Measurements from ENCODE around the gene CCL2. TPM values are rescaled to one million over a fixed set of nuclear protein-coding genes. Genes with fewer than 3 reads are reported as not detected.

Gene CCL2
- total RNA-seq, 1 experiment from 2014 or later = 86.8 TPM

DNA sequence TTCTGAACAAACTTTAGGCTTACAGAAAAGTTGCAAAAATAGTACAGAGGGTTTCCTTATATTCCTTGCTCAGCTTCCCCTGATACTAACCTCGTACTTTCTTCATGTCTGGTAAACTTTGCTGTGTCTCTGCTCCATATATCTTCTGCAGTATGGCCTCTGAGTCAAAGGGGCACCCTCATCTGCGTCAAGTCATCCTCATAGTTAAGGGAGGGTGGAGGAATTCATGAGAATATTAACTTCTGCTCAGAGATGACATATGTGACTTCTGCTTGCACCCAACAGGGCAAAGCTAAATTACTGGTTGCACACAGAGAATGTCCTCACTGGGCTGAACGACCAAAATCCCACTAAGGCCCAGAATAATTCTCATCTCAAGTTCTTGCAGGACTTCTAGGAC, 10.6 kb downstream of the CCL2 start:
- DNase-seq (ENCODE audit: low spot score) = no peak

DNA sequence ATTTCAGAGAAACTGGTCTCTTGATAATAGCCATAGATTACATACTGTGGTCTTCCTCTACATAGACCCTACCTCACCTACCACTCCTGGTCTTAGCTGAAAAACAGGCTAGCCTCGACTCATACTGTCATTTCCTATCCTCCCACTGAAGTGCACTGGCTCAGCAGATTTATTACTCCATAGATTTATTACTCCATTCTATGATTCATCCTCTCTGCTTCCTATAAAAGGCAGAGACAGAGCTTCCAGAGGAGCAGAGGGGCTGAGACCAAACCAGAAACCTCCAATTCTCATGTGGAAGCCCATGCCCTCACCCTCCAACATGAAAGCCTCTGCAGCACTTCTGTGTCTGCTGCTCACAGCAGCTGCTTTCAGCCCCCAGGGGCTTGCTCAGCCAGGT, 14.9 kb downstream of the CCL2 start, which contains the start of gene CCL7:
TSS of gene CCL7 (plus strand) at position 253 of the 400 bp plus-strand sequence. CDS start at position 323, 70 bp downstream.
- no peak for DNase-seq (ENCODE audit: low spot score)

DNA sequence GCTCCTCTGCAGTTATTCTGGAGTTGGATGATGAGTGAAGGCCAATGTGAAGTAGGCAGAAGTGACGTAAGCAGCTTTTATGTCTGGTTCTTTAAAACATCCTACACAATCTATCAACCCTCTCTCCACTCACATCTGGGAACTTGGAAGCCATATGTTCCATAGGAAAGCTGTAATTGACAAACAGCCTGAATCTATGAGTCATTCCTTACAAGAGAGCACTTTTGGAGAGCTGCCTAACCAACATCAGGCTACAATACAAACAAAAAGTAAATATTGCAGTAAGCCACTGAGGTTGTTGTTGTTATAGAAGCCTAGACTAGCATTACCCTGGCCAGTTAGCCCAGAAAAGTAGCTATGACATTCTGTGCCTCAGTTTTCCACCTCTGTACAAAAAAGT, 20.8 kb downstream of the CCL2 start:
- DNase-seq (ENCODE audit: low spot score) = peak; percentile 92

DNA sequence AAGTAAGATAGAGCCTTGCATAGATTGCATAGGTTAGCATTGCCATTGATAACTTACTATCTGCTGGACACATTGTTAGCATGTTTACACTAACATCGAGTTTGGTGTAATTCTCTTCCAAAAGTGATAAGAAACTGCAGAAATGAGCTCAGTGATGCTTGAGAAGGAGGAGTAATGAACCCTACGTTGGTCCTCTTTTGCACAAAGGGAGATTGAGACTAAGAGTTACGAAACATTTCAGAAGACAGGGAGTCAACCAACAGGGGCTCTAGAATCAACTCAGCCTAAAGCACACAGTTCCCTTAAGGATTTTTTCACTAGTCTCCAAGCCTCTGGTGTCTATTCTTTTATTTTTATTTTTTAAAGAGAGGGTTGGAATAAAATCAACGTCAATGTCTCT, 21.7 kb downstream of the CCL2 start:
- DNase-seq (ENCODE audit: low spot score) = no peak

DNA sequence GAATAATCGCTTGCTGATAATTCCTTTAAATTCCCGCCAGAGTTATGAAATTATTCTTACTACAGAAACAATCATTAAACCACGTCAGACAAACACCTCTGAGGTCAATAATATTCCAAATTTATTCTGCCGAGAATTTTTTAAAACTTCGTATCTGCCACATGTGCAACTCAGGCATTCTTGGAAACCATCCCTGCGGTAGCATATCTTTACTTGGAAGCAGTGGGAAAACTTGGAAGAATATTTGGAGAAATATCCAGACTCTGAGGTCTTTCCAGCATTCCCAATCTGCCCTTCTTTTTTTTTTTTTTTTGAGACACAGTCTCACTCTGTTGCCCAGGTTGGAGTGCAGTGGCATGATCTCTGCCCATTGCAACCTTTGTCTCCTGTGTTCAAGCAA, 28.5 kb downstream of the CCL2 start:
- DNase-seq (ENCODE audit: low spot score) = no peak

DNA sequence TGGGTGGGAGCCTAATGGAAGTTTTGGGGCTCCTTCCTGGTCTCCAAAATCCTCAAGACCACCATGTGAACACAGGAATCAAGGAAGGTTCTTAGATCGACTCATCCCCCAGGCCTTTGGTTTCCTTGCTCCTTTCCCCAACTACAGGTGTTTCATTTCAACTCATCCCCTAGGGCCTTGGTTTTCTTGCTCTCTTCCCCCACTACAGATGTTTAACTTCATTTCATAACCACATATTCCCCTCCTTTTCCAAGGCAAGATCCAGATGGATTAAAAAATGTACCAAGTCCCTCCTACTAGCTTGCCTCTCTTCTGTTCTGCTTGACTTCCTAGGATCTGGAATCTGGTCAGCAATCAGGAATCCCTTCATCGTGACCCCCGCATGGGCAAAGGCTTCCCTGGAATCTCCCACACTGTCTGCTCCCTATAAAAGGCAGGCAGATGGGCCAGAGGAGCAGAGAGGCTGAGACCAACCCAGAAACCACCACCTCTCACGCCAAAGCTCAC, 30.3 kb downstream of the CCL2 start, which contains the start of gene CCL11:
TSS of gene CCL11 (plus strand) at position 457 of the 507 bp plus-strand sequence. CDS start 67 bp downstream, outside the sequence.
- no peak for DNase-seq (ENCODE audit: low spot score)

DNA sequence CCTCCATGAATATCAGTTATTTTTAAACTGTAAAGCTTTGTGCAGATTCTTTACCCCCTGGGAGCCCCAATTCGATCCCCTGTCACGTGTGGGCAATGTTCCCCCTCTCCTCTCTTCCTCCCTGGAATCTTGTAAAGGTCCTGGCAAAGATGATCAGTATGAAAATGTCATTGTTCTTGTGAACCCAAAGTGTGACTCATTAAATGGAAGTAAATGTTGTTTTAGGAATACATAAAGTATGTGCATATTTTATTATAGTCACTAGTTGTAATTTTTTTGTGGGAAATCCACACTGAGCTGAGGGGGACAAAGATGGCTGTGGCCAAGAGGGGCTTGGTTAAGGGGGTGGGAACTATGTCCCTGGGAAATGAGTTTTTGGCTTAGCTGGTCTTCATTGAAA, 32.8 kb downstream of the CCL2 start:
- DNase-seq (ENCODE audit: low spot score) = no peak

DNA sequence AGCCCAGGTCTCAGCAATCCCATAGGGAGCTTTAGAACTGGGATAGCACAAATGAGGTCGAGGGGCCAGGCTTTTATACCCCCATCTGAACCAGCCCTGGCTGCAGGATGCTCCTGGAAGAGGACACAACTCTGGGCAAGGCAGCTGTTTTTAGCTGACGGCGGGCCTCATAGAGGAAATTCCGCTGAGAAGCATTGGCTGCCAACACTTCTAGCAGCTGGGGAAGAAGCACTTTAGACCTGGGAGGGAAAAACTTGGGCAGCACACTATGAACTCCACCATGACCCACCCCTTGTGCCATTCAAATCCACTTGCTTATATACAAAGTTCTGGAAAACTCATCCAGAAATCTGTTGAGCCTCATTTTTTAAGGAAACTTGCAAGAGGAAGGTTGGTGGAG, 35.5 kb downstream of the CCL2 start:
- no peak for DNase-seq (ENCODE audit: low spot score)

DNA sequence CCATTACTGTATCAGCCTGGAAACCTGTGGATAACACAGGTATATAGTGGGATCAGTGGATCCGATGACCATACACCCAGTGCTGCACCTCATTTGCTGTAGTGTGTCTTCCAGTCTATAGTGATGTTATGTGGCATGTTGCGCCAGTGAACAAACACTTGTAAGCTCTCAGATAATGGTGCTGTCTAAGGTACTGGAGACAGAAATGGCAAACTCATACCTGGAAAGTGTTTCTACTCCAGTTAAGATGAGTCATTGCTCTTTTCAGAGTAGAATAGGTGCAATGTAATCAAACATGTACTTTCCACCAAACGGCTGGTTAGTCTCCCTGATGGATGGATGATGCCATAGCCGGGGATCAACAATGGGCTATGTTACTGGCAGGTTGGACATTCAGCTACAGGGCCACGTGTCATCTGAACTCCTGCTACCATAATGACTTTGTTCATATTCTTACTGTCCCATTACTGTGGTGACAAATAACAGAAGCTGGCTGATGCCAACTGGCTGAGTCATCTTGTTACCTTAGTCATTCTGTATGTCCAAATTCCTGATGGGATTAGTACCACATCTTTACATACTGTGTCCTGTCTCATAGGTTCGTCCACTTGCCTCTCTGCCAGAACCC, 36.8 kb downstream of the CCL2 start:
- DNase-seq (ENCODE audit: low spot score) = no peak

DNA sequence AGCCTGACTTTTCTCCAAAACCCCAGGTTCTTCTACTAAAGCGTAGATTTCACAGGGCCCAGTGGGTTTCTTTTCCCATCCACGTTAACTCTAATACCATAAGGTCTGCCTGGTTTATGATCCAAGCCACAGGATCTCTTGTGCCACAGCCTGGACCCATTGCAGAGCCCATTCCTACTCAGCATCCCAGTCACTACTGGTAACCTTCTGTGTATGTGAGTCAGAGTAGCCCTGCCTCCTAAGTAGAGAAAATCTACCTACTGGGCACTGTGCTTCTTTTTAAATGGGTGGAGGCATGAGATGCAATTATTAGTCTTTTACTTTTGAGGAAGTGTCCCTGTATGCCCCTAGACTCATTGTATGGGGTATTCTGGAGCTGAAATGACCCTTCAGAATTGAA, 43.9 kb downstream of the CCL2 start:
- no peak for DNase-seq (ENCODE audit: low spot score)

DNA sequence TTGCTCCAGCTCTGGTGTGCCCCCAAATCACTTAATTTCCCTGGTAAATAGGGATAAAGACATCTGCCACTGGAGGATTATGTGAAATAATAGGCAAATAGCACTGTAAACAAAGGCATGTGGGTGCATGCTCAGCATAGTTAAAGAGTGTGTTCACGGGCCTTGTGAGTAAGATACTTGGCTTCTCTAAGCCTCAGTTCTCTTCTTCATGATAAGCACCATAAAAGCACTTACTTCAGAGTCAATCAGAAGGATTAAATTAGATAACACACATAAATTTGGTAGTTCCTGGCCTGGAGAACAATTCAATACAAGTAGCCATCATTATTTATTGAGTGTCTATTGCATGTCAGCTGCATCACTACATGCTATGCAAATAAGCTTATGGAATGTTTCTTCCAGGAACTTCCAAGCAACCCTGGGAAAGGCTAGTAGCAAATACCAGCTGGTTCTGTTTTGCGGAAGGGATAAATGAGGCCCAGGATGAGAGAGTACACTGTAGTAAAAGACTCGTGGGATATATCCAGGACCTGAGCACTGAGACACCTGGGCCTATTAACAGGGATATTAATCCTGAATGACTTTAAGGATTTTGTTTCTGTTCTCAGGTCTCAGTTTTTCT, 45.0 kb downstream of the CCL2 start:
- DNase-seq (ENCODE audit: low spot score) = no peak

DNA sequence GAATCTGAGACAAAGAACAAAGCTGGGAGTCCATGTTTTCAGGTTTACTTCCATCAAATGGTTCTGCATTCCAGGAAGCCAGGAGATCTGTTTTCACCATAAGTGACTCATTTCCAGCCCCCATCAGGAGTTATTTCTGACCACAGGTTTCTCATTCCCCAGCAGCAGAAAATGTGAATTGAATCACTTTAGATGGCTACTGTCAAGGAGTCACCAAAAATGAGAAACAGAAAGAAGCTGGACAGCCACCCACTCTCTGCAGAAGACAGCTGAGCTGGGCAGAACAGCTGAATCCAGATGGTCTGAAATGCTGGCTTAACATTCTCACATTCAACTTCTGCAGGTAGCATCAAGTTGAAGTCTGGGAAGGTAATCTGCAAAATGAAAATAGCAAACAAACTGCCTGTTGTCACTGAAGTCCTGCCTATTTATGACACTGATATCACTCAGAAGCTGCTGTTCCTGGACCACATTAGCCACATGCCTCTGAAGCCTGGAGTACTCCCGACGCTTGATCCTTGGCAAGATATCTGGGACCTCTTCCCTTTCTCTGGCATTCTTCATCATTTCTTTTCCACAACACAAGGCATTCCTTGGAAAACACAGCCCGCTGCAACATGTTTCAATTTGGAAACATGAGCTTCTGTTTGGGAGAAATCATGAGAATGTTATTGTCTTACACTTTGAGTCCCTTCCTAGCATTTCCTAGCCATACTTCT, 45.7 kb downstream of the CCL2 start:
- peak; percentile 34 for DNase-seq (ENCODE audit: low spot score)

DNA sequence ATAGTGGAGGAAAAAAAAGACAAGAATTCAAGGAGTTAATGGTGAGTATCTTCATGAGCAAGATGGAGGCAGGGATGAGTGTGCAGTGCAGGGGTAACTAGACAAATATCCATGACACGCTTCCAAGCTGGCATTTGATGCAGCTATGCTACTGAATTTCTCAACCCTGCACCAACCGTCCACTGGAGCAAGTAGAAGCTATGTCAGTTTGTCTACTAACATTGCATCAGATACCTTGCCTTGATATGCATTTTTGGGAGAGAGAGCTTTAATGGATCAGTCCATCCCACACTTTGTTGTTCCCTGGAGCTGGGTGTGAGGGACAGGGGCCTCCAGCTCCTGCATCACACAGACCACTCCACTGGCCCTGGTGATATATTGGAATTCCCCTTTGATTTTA, 46.9 kb downstream of the CCL2 start:
- DNase-seq (ENCODE audit: low spot score) = no peak

DNA sequence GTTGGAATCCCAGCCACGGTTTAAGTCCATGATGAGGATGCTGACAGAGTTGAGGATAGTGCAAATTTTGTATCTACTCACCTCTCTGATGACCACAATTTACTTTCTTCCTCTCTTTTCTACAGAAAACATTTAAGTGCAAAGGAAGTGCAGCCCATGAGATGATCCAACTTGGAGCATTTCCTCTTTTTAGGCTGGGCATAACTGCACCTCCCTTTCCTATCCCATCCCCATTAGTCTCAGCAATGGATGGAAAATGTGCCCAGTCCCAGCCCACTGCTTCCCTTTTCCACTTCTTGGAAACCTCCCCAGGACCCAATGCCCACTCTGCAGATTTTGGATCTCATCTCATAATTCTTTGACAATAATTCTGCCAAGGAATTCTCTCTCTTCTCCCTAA, 47.6 kb downstream of the CCL2 start:
- no peak for DNase-seq (ENCODE audit: low spot score)

DNA sequence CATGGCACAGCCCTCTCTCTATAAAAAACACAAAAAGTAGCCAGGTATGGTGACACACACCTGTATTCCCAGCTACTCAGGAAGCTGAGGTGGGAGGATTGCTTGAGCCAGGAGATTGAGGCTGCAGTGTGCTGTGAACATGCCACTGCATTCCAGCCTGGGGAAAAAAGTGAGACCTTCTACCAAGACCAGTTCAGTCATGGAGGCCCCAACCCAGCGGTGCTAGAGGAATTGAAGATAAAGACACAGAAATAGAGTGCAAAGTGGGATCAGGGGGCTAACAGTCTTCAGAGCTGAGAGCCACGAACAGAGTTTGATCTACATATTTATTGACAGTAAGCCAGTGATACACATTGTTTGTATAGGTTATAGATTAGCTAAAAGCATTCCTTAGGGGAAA, 48.5 kb downstream of the CCL2 start:
- no peak for DNase-seq (ENCODE audit: low spot score)

DNA sequence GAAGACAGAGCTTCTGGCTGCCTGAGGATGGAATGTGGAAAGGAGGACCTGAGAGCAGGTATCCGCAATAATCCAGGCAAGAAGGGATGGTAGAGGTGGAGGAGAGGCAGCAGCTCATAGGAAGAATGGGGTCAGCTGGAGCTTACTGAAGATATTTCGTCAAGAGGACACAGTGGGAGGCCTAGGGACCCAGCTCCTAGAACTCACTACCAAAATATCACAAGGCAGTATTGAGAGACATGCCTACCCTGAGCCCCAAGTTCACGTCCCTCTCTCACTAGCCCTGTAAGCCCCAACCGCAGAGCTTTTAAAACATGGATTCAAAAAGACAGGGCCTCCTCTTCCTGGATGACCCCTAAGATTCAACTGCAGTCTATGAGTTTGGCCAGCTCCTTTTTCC, 50.0 kb downstream of the CCL2 start:
- DNase-seq (ENCODE audit: low spot score) = no peak

DNA sequence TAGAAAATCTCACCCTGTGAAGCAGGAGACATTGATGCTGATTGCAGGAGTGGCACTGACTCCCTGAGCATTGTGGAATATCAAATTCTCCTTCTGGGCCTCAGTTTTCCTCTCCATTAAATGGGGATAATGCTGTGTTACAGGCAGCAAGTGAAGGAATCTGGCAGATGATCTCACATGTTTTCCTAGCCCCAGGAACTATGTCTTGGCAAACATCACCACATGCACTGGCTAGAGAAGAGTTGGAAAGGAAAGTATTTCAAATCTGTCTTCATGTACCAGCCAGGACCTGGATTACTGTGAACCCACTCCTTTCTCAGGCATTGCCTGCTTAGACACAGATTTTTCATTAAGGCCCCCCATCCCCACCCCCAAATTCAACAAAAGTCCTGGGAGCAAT, 50.5 kb downstream of the CCL2 start:
- DNase-seq (ENCODE audit: low spot score) = no peak

DNA sequence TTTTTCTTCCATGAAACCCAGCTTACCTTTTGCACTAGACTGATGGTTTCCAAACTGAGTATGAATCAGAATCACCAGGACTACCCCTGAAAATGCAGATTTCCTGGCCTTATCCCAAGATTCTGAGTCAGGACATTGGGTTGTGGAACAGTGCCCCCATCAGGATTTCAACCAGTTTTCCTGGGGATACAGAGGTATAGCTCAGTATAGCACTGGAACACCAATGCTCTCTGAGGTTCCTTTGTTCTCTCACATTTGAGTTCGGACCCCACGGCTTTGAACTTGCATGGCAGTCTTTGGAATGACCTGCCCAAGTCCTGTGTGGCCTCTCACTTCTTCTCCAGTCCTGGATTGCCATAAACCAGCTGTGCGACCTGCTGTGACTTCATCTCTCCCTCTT, 51.4 kb downstream of the CCL2 start:
- peak; percentile 49 for DNase-seq (ENCODE audit: low spot score)

Other genes with a start within 250 kb of the CCL2 start
- not detected in 2 replicates for gene CCL7, start 14.9 kb downstream of the CCL2 start, total RNA-seq (2014; rRNA removed; shearing (Covaris generic))
- not detected in 2 replicates for gene CCL11, start 30.5 kb downstream of the CCL2 start, total RNA-seq (2014; rRNA removed; shearing (Covaris generic))
- not detected in 2 replicates for gene CCL8, start 64.2 kb downstream of the CCL2 start, total RNA-seq (2014; rRNA removed; shearing (Covaris generic))
- not detected in 2 replicates for gene CCL13, start 101.2 kb downstream of the CCL2 start, total RNA-seq (2014; rRNA removed; shearing (Covaris generic))
- gene CCL1, start 107.9 kb downstream of the CCL2 start, total RNA-seq (2014; rRNA removed; shearing (Covaris generic)) = not detected in 2 replicates